GM21390 (cell line): Measurements from ENCODE around the gene FAM200A.
A peak's percentile ranks its signal among the peaks of the same experiment; 100 is the strongest.
"Not testable (repeated sequence)": the region's sequence is repeated elsewhere in the genome, so short reads cannot be mapped to it uniquely, and the experiment has no call there.

Source experiments
- ATAC-seq: cut with Tn5 transposase; IDR thresholded peaks from one replicate; pipeline ENCODE4 v1.9.1; 2021; ENCODE audit not compliant: unreplicated experiment

The FAM200A gene

GRCh38 chr7:99504603-99505323, 47.2 kb downstream of the FAM200A start, which contains the start of gene ZKSCAN5:
TSS of gene ZKSCAN5 (plus strand) at chr7:99504662. CDS start at chr7:99506045, 1,383 bp downstream.
- ATAC-seq: peak; percentile 67

- no peak for ATAC-seq
Observed at GRCh38 chr7:99504281-99504602, 47.7 kb downstream of the FAM200A start.

GRCh38 chr7:99501236-99501635, 50.7 kb downstream of the FAM200A start:
- not testable (repeated sequence) for ATAC-seq

GRCh38 chr7:99500637-99501009, 51.3 kb downstream of the FAM200A start:
- no peak for ATAC-seq

GRCh38 chr7:99499721-99500636, 51.9 kb downstream of the FAM200A start, which contains the start of gene ZNF394:
TSS of gene ZNF394 (minus strand) at chr7:99500281. CDS start at chr7:99500093, 188 bp downstream.
- peak; percentile 51 for ATAC-seq

- peak; percentile 5 for ATAC-seq
Observed at GRCh38 chr7:99499371-99499720, 52.6 kb downstream of the FAM200A start.

- ATAC-seq: no peak
Observed at GRCh38 chr7:99498546-99498944, 53.4 kb downstream of the FAM200A start.

- no peak for ATAC-seq
Observed at GRCh38 chr7:99497766-99498545, 54.0 kb downstream of the FAM200A start.
